ENCODE results near the gene BCHE.

Gene BCHE

GRCh38 chr3:165837058-165837525 lies at the start of gene BCHE:
TSS of gene BCHE (minus strand) at chr3:165837423. CDS start at chr3:165831033, 6,390 bp downstream.
- no peak for DNase-seq

- DNase-seq, result no peak
Observed at GRCh38 chr3:165885558-165886270, 48.5 kb upstream of the BCHE start.

- DNase-seq, result no peak
Observed at GRCh38 chr3:165884518-165884917, 47.3 kb upstream of the BCHE start.

- DNase-seq, result no peak
Observed at GRCh38 chr3:165883863-165884478, 46.7 kb upstream of the BCHE start.

- DNase-seq, result no peak
Observed at GRCh38 chr3:165883117-165883516, 45.9 kb upstream of the BCHE start.

GRCh38 chr3:165875644-165876043 lies 38.4 kb upstream of the BCHE start:
- no peak for DNase-seq

- no peak for DNase-seq
Observed at GRCh38 chr3:165874663-165875489, 37.7 kb upstream of the BCHE start.

GRCh38 chr3:165868088-165868487 lies 30.9 kb upstream of the BCHE start:
- DNase-seq, result no peak

GRCh38 chr3:165859061-165859460 lies 21.8 kb upstream of the BCHE start:
- DNase-seq, result no peak

- DNase-seq, result no peak
Observed at GRCh38 chr3:165855581-165855980, 18.4 kb upstream of the BCHE start.

- no peak for DNase-seq
Observed at GRCh38 chr3:165854696-165855095, 17.5 kb upstream of the BCHE start.

GRCh38 chr3:165852711-165853110 lies 15.5 kb upstream of the BCHE start:
- DNase-seq, result no peak

GRCh38 chr3:165852191-165852590 lies 15.0 kb upstream of the BCHE start:
- no peak for DNase-seq

GRCh38 chr3:165846056-165846455 lies 8.8 kb upstream of the BCHE start:
- DNase-seq, result no peak

- DNase-seq, result no peak
Observed at GRCh38 chr3:165839296-165840076, 2.3 kb upstream of the BCHE start.

- no peak for DNase-seq
Observed at GRCh38 chr3:165837801-165838200, 578 bp upstream of the BCHE start.

- no peak for DNase-seq
Observed at GRCh38 chr3:165835431-165835830, 1.8 kb downstream of the BCHE start.

GRCh38 chr3:165830746-165831145 lies 6.5 kb downstream of the BCHE start:
- no peak for DNase-seq

GRCh38 chr3:165827883-165828282 lies 9.3 kb downstream of the BCHE start:
- no peak for DNase-seq

GRCh38 chr3:165827233-165827632 lies 10.0 kb downstream of the BCHE start:
- DNase-seq, result no peak

GRCh38 chr3:165820671-165821123 lies 16.5 kb downstream of the BCHE start:
- DNase-seq, result no peak

GRCh38 chr3:165817160-165817709 lies 20.0 kb downstream of the BCHE start:
- DNase-seq, result no peak

Measured in stimulated activated CD4-positive, alpha-beta T cell treated with anti-CD3 and anti-CD28 coated beads, Interleukin-15, amount 100 ng/mL, for 24 hours (primary cell).